Mesenchymal stem cell (in vitro differentiated cells and primary cell): ENCODE measurements around the gene CALHM2. TPM values are rescaled to one million over a fixed set of nuclear protein-coding genes. Genes with fewer than 3 reads are reported as not detected.

Experiments used
- DNase-seq: peaks from one replicate; pipeline ENCODE4 v3.0.0-alpha.2; 2013
- H2AFZ ChIP-seq: one replicate; pipeline ENCODE4 v1.6.1; 2013; ENCODE audit warnings: low read depth, mild to moderate bottlenecking, control low read depth, inconsistent platforms, low read length, moderate library complexity
- H2AK5ac ChIP-seq: 2 replicates; pipeline ENCODE4 v1.6.1; 2013; ENCODE audit warnings: low read length, moderate library complexity, mild to moderate bottlenecking, inconsistent platforms; ENCODE audit not compliant: severe bottlenecking
- H2BK120ac ChIP-seq: one replicate; pipeline ENCODE4 v1.6.1; 2013; ENCODE audit warnings: low read depth, mild to moderate bottlenecking, inconsistent platforms, low read length, moderate library complexity
- H2BK12ac ChIP-seq, 2 experiments: one replicate each; pipeline ENCODE4 v1.6.1; 2013; ENCODE audit warnings: inconsistent platforms in 2 of 2, low read length in 2 of 2, mild to moderate bottlenecking in 2 of 2, moderate library complexity in 2 of 2, control low read depth in 1 of 2
- H2BK15ac ChIP-seq: one replicate; pipeline ENCODE4 v1.6.1; 2013; ENCODE audit warnings: mild to moderate bottlenecking, low read depth, inconsistent platforms; ENCODE audit not compliant: poor library complexity, severe bottlenecking
- H2BK5ac ChIP-seq: 2 replicates; pipeline ENCODE4 v1.6.1; 2013; ENCODE audit warnings: low read depth, mild to moderate bottlenecking, low read length, control low read depth, inconsistent platforms; ENCODE audit not compliant: poor library complexity, severe bottlenecking
- H3K14ac ChIP-seq, 2 experiments: one replicate each; pipeline ENCODE4 v1.6.1; 2013; ENCODE audit warnings: inconsistent platforms in 2 of 2, low read length in 2 of 2, control low read depth in 1 of 2, mild to moderate bottlenecking in 1 of 2, moderate library complexity in 1 of 2
- H3K18ac ChIP-seq, 2 experiments: one replicate each; pipeline ENCODE4 v1.6.1; 2013; ENCODE audit warnings: inconsistent platforms in 2 of 2, low read length in 2 of 2, control low read depth in 1 of 2, low read depth in 1 of 2, mild to moderate bottlenecking in 1 of 2
- H3K23ac ChIP-seq, 2 experiments: one replicate each; pipeline ENCODE4 v1.6.1; 2013; ENCODE audit warnings: inconsistent platforms in 2 of 2, low read length in 2 of 2, mild to moderate bottlenecking in 2 of 2, moderate library complexity in 2 of 2, control low read depth in 1 of 2
- H3K27ac ChIP-seq: 2 replicates; pipeline ENCODE4 v1.5.1; 2013; ENCODE audit warnings: mild to moderate bottlenecking, moderate library complexity, low read length, control low read depth, inconsistent platforms; ENCODE audit not compliant: poor library complexity, severe bottlenecking
- H3K27me3 ChIP-seq, 2 experiments: 2 replicates each; pipeline versions ENCODE4 v1.6.1 to v1.7.0; 2013; ENCODE audit warnings: low read length in 2 of 2, mild to moderate bottlenecking in 2 of 2, moderate library complexity in 2 of 2, control low read depth in 1 of 2, inconsistent platforms in 1 of 2; ENCODE audit not compliant: control insufficient read depth in 1 of 2, insufficient read depth in 1 of 2
- H3K36me3 ChIP-seq, 2 experiments: 2 replicates each; pipeline versions ENCODE4 v1.6.1 to v1.7.0; 2013; ENCODE audit warnings: low read length in 2 of 2, control low read depth in 1 of 2, inconsistent platforms in 1 of 2, low read depth in 1 of 2, mild to moderate bottlenecking in 1 of 2; ENCODE audit not compliant: insufficient read depth in 2 of 2, control insufficient read depth in 1 of 2
- H3K4ac ChIP-seq, 2 experiments: one replicate each; pipeline ENCODE4 v1.6.1; 2013; ENCODE audit warnings: inconsistent platforms in 2 of 2, low read length in 2 of 2, mild to moderate bottlenecking in 2 of 2, moderate library complexity in 2 of 2, control low read depth in 1 of 2, low read depth in 1 of 2
- H3K4me1 ChIP-seq: 2 replicates; pipeline ENCODE4 v1.6.1; 2013; ENCODE audit warnings: low read depth, low read length, control low read depth; ENCODE audit not compliant: control insufficient read depth, insufficient read depth
- H3K4me2 ChIP-seq: 2 replicates; pipeline ENCODE4 v1.6.1; 2013; ENCODE audit warnings: low read length, mild to moderate bottlenecking, inconsistent platforms; ENCODE audit not compliant: poor library complexity, severe bottlenecking
- H3K4me3 ChIP-seq, 2 experiments: 2 replicates each; pipeline versions ENCODE4 v1.5.1 to v1.7.0; 2013; ENCODE audit warnings: low read length in 2 of 2, mild to moderate bottlenecking in 2 of 2, control low read depth in 1 of 2, low read depth in 1 of 2; ENCODE audit not compliant: insufficient read depth in 1 of 2
- H3K79me1 ChIP-seq: replicated peaks from 2 replicates; pipeline ENCODE4 v1.6.1; 2013; ENCODE audit warnings: mild to moderate bottlenecking, control low read depth, low read length, inconsistent platforms; ENCODE audit not compliant: poor library complexity, severe bottlenecking
- H3K9ac ChIP-seq: 2 replicates; pipeline ENCODE4 v1.7.0; 2013; ENCODE audit warnings: mild to moderate bottlenecking, low read length, moderate library complexity
- H3K9me3 ChIP-seq: 2 replicates; pipeline ENCODE4 v1.7.0; 2013; ENCODE audit warnings: mild to moderate bottlenecking, low read length; ENCODE audit not compliant: control insufficient read depth
- H4K8ac ChIP-seq: one replicate; pipeline ENCODE4 v1.6.1; 2013; ENCODE audit warnings: inconsistent platforms, mild to moderate bottlenecking, low read length, moderate library complexity
- H4K91ac ChIP-seq: one replicate; pipeline ENCODE4 v1.6.1; 2013; ENCODE audit warnings: mild to moderate bottlenecking, low read length, inconsistent platforms
- WGBS: methylation state at CpG from one replicate; pipeline ENCODE4 v1.1.7; 2013; ENCODE audit warnings: mixed read lengths; 5-methylcytosine and 5-hydroxymethylcytosine counted together
- polyA plus RNA-seq, 2 experiments: library from polyadenylated mRNA; stranded (reverse); fragments of 200-250 nt; gene quantifications; one replicate each; pipeline ENCODE4 v1.2.3, GENCODE V29; 2013

The CALHM2 gene
- 8.7 TPM for polyA plus RNA-seq (2013, experiment 1 of 2)
- 8.2 TPM for polyA plus RNA-seq (2013, experiment 2 of 2)

GRCh38 chr10:103451831-103452505, at the start of gene CALHM2:
Gene CALHM2, minus strand, starts transcription at chr10:103452370. Its CDS starts 2,429 bp downstream, at chr10:103449941.
- peak within 1 kb of the TSS; percentile 95 for H3K9ac ChIP-seq
- peaks cover 16% of the 10 kb centered on the region for H3K4me1 ChIP-seq
- H2BK120ac ChIP-seq: no peak within 1 kb of the TSS
- H3K4me3 ChIP-seq: peak within 1 kb of the TSS; percentile 46 to 98
- peak within 1 kb of the TSS; percentile 76 to 82 for H3K4ac ChIP-seq
- H3K27me3 ChIP-seq: no peaks in the 10 kb centered on the region
- no peak within 1 kb of the TSS for H3K27ac ChIP-seq
- peak; percentile 68 for DNase-seq
- no peak within 1 kb of the TSS for H3K14ac ChIP-seq
- H2AK5ac ChIP-seq: no peak within 1 kb of the TSS
- no peaks in the 10 kb centered on the region for H3K9me3 ChIP-seq
- peaks cover 7% of the 10 kb centered on the region for H3K79me1 ChIP-seq
- WGBS: 11% methylated on average over 26 of the region's 32 CpGs
- peak within 1 kb of the TSS; percentile 94 for H4K91ac ChIP-seq
- peak within 1 kb of the TSS; percentile 83 to 85 for H3K18ac ChIP-seq
- H2AFZ ChIP-seq: peak within 1 kb of the TSS; percentile 69
- H2BK5ac ChIP-seq: no peak within 1 kb of the TSS
- H4K8ac ChIP-seq: peak within 1 kb of the TSS; percentile 99
- peak within 1 kb of the TSS; percentile 57 to 59 for H2BK12ac ChIP-seq
- peak within 1 kb of the TSS; percentile 71 for H3K4me2 ChIP-seq
- peaks cover 22 to 30% of the 10 kb centered on the region in 2 experiments for H3K36me3 ChIP-seq
- peak within 1 kb of the TSS; percentile 78 for H2BK15ac ChIP-seq
- peak within 1 kb of the TSS in 1 of 2 experiments; percentile 56 for H3K23ac ChIP-seq

GRCh38 chr10:103501186-103501585, 49.0 kb upstream of the CALHM2 start:
- no peak overlapping the region for H2BK5ac ChIP-seq
- H3K4me1 ChIP-seq: peaks cover 10% of the 10 kb centered on the region
- H2BK12ac ChIP-seq: no peak overlapping the region
- no peak overlapping the region for H3K4ac ChIP-seq
- no peak overlapping the region for H3K23ac ChIP-seq
- H3K4me3 ChIP-seq: no peak overlapping the region
- H3K4me2 ChIP-seq: no peak overlapping the region
- no peak overlapping the region for H4K8ac ChIP-seq
- no peaks in the 10 kb centered on the region for H3K9me3 ChIP-seq
- H3K14ac ChIP-seq: no peak overlapping the region
- H2AFZ ChIP-seq: no peak overlapping the region
- H2BK120ac ChIP-seq: no peak overlapping the region
- H2AK5ac ChIP-seq: no peak overlapping the region
- H3K27me3 ChIP-seq: peaks cover 67 to 85% of the 10 kb centered on the region in 2 experiments
- H2BK15ac ChIP-seq: no peak overlapping the region
- no peaks in the 10 kb centered on the region for H3K36me3 ChIP-seq
- H3K18ac ChIP-seq: no peak overlapping the region
- no peak overlapping the region for H4K91ac ChIP-seq
- no peak overlapping the region for H3K27ac ChIP-seq
- no peak for DNase-seq
- WGBS: 77% methylated on average over 3 of the region's 3 CpGs
- H3K9ac ChIP-seq: no peak overlapping the region
- no peaks in the 10 kb centered on the region for H3K79me1 ChIP-seq

- no peaks in the 10 kb centered on the region for H3K9me3 ChIP-seq
- H3K18ac ChIP-seq: no peak overlapping the region
- no peak overlapping the region for H3K4me2 ChIP-seq
- no peak overlapping the region for H2AFZ ChIP-seq
- H3K9ac ChIP-seq: no peak overlapping the region
- WGBS: 93% methylated on average over 6 of the region's 6 CpGs
- H2AK5ac ChIP-seq: no peak overlapping the region
- no peaks in the 10 kb centered on the region for H3K79me1 ChIP-seq
- H3K27ac ChIP-seq: no peak overlapping the region
- peaks cover 64 to 85% of the 10 kb centered on the region in 2 experiments for H3K27me3 ChIP-seq
- no peak overlapping the region for H2BK12ac ChIP-seq
- H4K8ac ChIP-seq: no peak overlapping the region
- no peak overlapping the region for H2BK120ac ChIP-seq
- no peak overlapping the region for H3K23ac ChIP-seq
- no peak overlapping the region for H3K4ac ChIP-seq
- no peak overlapping the region for H3K14ac ChIP-seq
- no peaks in the 10 kb centered on the region for H3K36me3 ChIP-seq
- peaks cover 9% of the 10 kb centered on the region for H3K4me1 ChIP-seq
- H4K91ac ChIP-seq: no peak overlapping the region
- H3K4me3 ChIP-seq: no peak overlapping the region
- H2BK15ac ChIP-seq: no peak overlapping the region
- no peak overlapping the region for H2BK5ac ChIP-seq
- no peak for DNase-seq
Measured at GRCh38 chr10:103500481-103500880, 48.3 kb upstream of the CALHM2 start.

- H2AK5ac ChIP-seq: no peak overlapping the region
- WGBS: 63% methylated on average over 3 of the region's 7 CpGs
- no peak overlapping the region for H3K27ac ChIP-seq
Measured at GRCh38 chr10:103499881-103500280, 47.7 kb upstream of the CALHM2 start.

More at GRCh38 chr10:103499881-103500280, 47.7 kb upstream of the CALHM2 start:
- Histone ChIP-seq H4K91ac (no peak overlapping the region), H3K4ac (no peak overlapping the region), H3K4me3 (no peak overlapping the region), H4K8ac (no peak overlapping the region), H3K36me3 (no peaks in the 10 kb centered on the region), H3K79me1 (no peaks in the 10 kb centered on the region), H3K23ac (no peak overlapping the region), H3K14ac (no peak overlapping the region), H3K4me1 (peaks cover 6% of the 10 kb centered on the region), H2BK120ac (no peak overlapping the region), H3K18ac (no peak overlapping the region), H3K9ac (no peak overlapping the region), H3K27me3 (peaks cover 68 to 87% of the 10 kb centered on the region in 2 experiments), H2BK12ac (no peak overlapping the region), H2BK15ac (no peak overlapping the region), H3K9me3 (no peaks in the 10 kb centered on the region), H2BK5ac (no peak overlapping the region), H3K4me2 (no peak overlapping the region), H2AFZ (no peak overlapping the region)
- DNase-seq: no peak
